GM12801 (cell line): Measurements from ENCODE around the gene SCYGR1.

Experiments
- TF ChIP-seq, protein P1 (sequence below): IDR thresholded peaks from one replicate; pipeline ENCODE4 v1.5.1; 2011; ENCODE audit warnings: control low read depth; ENCODE audit not compliant: insufficient read length; ENCODE audit errors: extremely low read depth

Gene SCYGR1

DNA sequence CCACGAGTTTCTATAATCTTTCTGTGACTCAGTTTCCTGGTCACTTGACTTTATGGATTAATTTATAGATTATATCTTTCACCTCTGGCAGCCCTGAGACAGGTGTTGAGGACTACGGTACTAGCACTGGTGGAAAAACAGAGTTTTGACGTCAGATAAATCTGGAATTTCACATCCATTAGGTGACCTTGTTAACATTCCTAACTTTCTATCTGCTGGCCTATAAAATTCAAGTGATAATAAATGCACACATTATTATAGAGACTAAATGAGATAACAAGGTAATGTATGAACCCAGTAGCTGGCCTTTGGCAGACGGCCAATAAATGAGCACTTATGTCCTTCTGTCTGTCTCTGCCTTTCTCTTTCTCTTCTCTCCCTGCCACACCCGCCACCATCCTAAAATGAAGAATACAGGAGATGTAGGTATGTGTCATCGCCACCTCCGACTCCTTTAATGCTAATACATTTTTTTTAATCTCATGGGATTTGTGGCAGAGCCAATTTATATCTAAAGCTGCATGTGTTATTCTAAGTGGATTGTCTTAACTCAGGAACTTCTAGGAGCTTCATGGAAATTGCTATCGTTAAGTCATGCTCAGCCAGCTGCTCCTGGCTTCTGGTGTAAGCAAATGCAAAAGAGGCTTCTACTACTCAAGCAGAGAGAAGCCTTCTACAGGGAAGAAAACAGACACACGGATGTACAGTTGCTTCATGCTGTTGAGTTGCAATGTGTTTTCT lies 10.9 kb downstream of the SCYGR1 start:
- TF ChIP-seq, protein P1, sequence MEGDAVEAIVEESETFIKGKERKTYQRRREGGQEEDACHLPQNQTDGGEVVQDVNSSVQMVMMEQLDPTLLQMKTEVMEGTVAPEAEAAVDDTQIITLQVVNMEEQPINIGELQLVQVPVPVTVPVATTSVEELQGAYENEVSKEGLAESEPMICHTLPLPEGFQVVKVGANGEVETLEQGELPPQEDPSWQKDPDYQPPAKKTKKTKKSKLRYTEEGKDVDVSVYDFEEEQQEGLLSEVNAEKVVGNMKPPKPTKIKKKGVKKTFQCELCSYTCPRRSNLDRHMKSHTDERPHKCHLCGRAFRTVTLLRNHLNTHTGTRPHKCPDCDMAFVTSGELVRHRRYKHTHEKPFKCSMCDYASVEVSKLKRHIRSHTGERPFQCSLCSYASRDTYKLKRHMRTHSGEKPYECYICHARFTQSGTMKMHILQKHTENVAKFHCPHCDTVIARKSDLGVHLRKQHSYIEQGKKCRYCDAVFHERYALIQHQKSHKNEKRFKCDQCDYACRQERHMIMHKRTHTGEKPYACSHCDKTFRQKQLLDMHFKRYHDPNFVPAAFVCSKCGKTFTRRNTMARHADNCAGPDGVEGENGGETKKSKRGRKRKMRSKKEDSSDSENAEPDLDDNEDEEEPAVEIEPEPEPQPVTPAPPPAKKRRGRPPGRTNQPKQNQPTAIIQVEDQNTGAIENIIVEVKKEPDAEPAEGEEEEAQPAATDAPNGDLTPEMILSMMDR, result no peak

DNA sequence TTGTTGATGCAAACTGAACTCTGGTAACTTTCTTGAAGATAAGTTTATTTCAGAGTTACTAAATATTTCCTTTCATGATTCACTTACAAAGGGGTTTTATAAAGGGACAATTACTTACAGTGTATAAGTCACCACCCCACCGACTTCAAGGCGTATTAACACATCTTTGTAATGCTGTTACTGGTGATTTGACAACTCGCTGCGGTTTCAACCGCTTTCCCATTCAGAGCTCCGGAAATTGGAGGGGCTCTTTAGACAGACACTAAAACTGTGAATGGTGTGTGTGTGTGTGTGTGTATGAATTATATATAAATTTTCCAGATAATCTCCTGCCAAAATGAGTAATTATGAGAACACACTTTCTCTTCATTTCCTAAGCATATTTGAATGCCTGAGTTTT lies 13.6 kb downstream of the SCYGR1 start:
- TF ChIP-seq, protein P1, result no peak

DNA sequence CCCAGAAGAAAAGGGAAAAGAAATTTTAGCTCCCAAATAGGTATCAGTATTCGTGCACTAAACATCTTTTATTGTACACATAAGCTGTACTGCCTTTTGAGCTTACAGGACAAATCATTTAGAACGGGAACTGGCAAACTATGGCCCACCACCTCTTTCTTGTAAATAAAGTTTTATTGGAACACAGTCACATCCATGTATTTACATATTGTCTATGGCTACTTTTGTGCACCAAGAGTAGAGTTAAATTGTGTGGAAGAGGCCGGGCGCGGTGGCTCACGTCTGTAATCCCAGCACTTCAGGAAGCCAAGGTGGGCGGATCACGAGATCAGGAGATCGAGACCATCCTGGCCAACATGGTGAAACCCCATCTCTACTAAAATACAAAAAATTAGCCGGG lies 14.4 kb downstream of the SCYGR1 start:
- TF ChIP-seq, protein P1, result no peak

DNA sequence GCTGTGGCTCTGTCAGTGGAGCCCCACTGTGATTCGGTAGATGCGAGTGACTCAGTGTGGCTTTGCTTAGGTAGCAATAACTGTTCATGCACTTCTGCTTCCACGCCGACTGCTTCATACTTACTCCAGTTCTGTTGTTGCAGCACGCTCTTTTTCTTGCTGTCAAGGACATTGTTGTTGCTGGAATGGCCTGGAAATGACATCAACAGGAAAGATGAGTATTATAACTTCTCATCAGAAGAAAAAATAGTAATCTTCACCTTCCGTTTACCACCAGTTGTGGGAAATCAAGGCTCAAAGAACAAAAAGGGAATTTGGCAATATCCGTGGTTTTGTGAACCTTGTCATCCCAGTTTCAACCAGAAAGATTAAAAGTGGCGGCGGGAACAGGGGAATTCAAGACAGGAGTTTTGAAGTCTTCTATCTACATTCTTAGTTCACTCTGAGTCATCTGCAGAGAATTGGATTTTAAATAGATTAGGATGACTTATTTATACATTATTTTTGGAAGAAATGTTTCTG lies 16.9 kb downstream of the SCYGR1 start:
- TF ChIP-seq, protein P1, result no peak

DNA sequence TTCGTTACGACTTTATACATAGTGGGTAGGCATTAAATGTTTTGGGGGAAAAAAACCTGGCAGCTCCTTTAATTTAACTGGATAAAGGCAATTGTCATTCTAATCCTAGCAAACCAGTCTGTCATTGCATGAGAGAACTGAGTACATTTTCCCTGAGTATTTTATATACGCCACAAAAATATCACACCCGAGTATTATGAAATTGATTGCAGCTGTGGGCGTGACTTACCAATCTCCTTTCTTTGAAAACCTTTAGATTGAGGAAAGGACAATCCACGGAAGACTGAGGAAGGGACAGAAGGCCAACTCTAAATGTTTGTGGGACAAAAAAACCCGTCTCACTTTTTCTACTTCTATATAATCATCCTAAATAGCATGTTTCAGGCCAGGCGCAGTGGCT lies 17.7 kb downstream of the SCYGR1 start:
- TF ChIP-seq, protein P1, result no peak

DNA sequence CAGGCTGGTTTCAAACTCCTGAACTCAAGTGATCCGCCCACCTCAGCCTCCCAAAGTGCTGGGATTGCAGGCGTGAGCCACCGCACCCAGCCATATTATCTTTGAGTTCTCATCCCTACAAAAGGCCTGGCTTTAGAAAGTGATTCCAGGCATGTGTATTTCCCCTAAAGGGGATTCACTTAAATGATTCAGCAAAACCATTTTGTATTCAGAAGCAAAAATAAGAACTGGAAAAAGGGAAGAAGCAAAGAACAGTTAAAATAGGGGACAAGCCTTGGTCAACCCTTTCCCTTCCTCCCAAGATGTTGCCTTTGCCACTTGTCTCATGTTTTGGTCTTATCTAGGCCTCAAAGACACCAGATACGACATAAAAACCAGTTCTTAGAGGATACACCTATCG lies 19.2 kb downstream of the SCYGR1 start:
- TF ChIP-seq, protein P1, result no peak

DNA sequence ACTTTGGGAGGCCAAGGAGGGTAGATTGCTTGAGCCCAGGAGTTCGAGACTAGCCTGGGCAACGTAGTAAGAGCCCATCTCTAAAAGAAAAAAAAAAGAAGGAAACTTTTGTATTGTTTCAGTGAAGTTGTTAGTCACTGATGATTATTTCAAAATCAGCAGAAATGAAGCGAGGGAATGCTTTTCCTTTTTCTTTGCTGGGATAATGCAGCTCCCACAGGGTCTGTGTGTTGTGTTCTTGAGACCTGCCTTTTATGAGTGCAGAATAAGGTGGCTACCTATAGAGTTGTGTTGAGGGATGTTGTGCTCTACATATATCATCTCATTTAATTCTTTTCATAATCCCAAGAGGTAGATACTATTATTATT lies 20.3 kb downstream of the SCYGR1 start:
- TF ChIP-seq, protein P1, result no peak
